HG02642 (cell line): ENCODE results near the gene CLDN1.

ENCODE experiments used
- ATAC-seq: cut with Tn5 transposase; IDR thresholded peaks from one replicate; pipeline ENCODE4 v1.9.1; 2021; ENCODE audit warnings: mild to moderate bottlenecking; ENCODE audit not compliant: unreplicated experiment, poor library complexity

CLDN1 gene, protein sequence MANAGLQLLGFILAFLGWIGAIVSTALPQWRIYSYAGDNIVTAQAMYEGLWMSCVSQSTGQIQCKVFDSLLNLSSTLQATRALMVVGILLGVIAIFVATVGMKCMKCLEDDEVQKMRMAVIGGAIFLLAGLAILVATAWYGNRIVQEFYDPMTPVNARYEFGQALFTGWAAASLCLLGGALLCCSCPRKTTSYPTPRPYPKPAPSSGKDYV

DNA sequence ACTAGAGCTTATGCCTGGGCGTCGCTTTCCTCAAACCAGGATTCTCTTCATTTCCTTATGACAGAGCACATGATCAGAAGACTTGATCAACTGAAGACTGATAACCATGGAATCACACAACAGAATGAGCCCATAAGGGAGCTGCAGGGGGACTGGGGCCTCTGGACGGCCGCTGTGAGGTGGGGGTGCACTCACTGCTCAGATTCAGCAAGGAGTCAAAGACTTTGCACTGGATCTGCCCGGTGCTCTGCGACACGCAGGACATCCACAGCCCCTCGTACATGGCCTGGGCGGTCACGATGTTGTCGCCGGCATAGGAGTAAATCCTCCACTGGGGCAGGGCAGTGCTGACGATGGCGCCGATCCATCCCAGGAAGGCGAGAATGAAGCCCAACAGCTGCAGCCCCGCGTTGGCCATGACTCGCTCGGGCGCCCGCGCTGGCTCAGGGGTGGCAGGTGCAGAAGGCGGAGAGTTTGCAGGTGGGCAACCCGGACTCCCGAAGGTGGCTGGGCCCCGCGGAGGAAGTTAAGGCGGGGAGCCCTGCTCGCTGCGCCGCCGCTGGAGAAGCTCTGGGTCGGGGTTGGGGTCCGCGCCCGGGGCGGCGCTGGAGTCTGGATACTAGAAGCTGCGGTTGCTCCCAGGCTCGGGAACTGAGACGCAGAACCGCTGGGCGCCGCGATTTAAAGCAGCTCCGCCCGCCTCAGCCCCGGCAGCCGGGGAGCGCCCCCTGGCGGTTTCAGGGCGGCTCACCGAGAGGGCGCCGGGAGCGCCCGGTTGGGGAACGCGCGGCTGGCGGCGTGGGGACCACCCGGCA lies at the start of gene CLDN1:
Gene CLDN1 (minus strand): TSS at position 658 of the 815 bp plus-strand sequence. CDS start 240 bp downstream, at position 418.
- ATAC-seq = peak; percentile 94

DNA sequence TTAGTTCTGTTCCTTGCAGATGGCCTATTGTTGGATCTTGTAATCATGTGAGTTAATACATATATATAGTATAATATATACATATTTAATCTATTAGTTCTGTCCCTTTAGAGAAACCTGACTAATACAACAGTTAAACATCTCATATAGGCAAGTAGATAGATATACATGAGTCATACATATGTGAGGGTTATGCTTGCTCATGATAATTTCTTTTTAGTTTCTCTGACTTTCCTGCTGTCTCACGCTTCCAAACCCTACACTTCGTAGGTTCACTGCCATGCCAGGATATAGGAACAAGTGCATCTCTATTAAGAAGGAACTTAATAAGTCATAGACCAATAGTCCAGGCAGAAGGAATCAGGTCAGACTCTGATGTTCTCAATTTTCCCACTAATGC lies 48.9 kb upstream of the CLDN1 start:
- ATAC-seq = no peak

DNA sequence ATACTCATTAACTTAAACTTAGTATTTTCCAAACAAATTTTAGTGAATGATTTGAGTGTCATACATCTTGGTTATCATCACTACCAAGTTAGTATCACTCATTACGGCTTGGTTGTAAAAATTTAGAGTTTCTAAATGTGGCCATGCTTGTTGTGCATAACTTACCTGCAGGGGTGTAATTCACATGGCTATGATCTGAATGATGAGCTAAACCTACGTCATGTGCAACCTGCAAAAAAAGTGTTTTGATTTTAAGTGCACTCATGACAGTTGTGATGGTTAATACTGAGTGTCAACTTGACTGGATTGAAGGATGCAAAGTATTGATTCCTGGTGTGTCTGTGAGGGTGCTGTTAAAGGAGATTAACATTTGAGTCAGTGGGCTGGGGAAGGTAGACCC lies 48.1 kb upstream of the CLDN1 start:
- ATAC-seq = no peak

DNA sequence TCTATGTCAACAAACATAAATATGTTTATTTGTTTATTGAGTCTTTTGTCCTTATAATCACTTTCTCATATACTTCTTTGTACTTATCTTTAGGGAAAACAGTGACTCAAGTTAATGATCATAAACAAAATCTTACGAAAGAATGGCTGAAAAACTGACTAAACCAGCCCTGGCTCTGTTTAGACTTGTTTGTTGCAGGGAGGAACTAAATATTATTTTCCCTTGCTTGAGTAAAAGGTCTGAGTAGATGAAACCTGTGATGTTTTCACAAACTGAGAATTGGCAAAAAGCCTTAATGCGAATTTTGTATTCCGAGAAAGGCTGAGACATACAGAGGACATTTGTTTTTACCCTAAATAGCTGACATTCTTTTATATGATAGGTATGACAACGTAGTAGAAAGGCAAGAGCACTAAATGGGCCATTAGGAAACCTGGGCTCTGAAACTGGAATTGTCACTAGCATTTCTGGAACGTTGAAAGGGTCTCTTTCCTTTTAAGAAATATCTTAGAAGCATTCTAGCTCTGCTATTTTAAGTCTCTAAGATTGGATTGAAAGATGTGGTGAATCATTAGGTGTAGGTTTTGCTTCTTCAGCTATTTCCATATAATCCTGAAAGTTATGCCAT lies 47.5 kb upstream of the CLDN1 start:
- ATAC-seq = no peak

DNA sequence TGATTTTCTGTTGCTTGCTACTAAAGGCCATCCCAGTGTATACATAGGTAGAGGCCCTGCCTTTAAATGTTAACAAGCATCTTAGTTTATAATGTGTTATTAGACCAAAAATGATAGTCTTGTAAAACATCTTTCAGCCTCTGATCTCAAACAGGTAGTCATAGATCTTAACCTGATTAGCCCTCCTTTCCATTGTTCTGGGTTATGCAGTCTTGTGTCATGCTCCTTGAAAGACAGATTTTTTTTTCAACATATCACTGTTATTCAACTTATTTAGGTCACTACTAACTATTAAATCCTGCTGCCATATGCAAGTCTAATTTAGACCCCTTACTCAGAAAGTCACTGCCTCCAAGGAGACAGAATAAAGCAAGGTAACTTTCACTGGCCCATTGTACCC lies 46.6 kb upstream of the CLDN1 start:
- ATAC-seq = no peak

DNA sequence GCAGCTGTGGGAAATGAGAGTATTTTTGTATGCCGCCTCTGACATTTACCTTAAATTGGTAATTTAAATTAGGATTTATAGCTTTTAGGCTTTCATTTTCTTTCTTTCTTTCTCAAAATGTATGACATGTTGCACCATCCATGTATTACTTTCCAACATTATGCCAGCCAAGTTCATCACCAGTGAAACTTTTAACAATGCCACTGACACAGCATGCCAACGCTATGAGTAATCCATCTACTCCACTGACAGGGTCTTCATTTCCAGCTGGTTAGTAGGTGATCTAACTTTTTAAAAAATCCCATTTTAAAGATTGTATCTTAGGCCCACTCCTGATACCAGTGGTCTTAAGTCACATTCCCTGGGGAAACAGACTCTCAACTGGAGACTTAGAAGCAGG lies 43.9 kb upstream of the CLDN1 start:
- ATAC-seq = no peak

DNA sequence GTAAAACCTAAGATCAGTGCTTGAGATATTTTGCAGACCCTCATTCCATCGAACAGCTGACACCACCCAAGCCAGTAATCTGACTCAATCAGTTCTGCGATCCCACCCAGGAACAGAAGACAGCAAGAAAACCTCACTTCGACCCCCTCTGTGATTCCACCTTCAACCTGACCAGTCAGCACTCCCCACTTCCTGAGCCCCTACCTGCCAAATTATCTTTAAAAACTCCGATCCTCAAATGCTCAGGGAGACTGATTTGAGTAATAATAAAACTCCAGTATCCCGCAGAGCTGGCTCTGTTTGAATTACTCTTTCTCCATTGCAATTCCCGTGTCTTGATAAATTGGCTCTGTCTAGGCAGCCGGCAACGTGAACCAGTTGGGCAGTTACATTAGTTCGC lies 40.0 kb upstream of the CLDN1 start:
- no peak for ATAC-seq

DNA sequence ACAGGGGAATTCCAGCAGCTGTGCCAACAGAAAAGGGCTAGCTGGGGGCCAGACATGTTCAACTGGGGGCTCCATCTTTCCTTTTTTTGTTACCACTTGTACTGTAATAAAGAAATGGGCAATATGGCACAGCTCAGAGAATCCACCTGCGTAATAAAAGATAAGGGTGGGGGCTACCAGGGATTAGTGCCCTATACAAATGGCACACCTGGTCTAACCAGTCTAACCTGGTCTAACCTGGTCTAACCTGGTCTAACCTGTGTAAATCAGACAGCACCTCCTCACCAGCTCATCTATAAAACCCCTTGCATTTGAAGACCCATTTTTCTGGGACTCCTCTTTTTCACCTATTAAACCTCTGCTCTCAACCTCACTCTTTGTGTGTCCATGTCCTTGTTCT lies 39.5 kb upstream of the CLDN1 start:
- no peak for ATAC-seq

DNA sequence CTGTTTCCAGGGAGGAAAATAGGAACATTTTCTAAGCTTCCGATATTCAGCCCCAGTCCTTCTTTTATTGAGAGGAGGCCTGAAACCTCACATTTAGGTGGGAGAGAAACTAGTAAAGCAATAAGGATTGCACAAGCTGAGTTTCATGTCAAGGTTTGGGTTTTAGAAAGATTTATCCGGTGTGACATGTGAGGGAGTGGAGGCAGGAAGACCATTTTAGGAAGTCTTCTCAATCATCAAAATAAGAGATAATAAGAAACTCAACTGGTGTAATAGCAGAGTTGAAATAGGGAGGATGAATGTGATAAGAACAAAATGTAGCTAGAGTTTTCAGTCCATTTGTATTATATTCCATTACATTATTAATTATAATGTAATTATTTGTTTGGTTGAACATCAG lies 38.0 kb upstream of the CLDN1 start:
- ATAC-seq = no peak

DNA sequence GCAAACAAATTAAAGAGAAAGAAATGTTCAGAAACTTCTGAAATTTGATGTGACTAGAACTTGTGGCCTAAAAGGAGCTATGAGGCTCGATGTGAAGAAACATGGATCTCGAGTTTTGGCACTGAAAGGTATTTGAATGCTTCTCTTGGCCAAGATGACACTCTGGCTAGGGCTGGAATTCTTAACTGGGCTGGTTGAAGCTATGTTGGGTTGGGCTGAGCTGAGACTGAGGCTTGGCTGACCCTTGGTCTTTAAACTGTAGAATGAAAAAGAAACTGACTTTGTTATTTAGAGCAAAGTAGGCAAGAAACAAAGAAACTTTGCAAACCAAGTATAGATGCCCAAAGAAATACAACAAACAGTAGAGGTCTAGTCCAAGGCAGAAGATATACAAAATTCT lies 37.6 kb upstream of the CLDN1 start:
- ATAC-seq = no peak

DNA sequence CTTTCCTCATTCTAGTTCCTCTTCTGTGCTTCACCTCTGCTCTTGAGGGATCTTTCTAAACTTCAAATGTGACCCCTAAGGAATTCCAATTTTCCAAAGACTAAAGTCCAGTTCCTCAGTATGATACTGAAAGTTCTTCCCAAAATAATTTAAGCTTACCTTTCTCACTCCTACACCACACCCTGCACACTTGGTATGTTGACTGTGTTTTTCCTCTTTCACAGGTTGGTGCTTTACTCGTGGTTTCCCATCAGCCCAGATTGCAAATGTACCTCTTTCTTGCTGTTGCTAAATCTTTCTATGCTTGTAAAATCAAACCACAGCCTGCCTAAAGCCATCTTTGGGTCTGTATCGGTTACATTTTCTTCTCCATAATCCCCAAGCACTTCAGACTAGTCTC lies 35.2 kb upstream of the CLDN1 start:
- ATAC-seq = no peak

DNA sequence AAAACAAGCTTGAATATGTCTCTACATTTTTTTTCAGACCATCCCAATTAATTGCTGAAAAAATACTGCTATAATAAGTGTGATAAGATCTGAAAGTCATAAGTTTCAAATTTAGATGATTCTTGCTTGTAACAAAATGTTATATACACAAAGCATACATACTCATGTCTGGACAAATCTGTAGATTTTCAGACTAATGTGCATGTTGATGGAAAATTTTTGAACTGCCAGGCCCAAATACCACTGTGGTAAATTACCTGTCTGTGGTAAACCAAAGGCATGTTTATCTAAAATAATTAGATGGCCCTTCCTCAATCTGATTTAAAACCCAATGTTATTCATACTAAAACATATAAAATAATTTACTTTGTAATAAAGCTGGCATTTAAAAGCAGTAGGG lies 34.0 kb upstream of the CLDN1 start:
- no peak for ATAC-seq

DNA sequence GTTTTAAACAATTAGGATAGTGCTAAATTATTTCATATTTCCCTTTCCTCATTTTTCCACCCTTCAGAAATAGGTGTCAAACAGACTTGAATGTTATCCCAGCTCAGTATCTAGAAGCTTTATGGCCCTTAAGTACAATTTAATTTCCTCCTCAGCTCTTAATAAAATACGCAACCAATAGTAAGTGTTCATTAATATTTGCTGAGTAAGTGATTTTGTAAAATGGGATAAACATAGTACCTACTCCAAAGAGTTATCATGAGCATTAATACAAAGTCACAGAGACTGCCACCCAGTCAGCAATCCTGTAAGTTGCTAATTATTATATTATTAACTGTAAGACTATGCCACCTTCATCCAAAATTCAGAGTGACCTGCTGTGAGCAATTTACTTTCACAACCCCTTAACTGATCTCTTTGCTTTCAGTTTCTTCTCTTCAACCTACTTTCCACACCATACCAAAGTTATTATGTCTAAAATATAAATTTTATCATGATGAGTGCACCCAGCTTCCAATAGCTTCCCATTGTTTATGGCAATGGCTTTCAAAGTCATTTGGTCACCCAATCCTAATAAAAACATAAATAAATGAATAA lies 30.7 kb upstream of the CLDN1 start:
- ATAC-seq = no peak

DNA sequence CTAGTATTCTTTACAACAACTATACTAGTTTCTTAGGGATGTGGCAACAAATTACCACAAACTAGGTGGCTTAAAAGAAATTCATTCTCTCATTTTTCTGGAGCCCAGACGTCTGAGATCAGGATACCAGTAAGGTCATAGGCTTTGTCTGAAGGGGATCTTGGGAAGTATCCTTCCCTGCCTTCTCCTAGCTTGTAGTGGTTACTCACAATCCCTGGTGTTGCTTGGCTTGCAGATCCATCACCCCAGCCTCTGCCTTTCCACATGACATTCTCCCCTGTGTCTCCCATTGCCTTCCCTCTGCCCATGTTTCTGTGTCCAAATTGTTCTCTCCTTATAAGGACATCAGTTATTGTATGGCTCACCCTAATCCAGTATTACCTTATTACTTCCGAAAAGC lies 24.3 kb upstream of the CLDN1 start:
- ATAC-seq = no peak

DNA sequence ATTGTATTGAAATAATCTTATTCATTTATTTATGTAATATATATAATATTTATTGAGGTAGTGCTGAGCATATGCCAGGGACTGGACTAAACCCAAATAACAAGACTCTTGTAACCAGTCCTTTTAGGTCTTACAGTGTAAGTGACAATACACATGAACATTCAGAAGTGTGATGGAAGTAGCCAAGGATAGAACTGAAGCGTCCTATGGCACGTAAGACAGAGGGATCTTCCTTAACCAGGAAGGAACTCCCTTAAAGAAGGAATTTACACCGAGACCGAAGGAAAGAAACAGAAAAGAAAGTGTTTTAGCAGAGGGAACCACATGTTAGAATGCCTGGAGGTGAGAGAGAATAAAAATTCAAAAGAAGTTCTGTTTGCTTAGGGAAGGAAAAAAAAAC lies 23.6 kb upstream of the CLDN1 start:
- ATAC-seq = no peak

DNA sequence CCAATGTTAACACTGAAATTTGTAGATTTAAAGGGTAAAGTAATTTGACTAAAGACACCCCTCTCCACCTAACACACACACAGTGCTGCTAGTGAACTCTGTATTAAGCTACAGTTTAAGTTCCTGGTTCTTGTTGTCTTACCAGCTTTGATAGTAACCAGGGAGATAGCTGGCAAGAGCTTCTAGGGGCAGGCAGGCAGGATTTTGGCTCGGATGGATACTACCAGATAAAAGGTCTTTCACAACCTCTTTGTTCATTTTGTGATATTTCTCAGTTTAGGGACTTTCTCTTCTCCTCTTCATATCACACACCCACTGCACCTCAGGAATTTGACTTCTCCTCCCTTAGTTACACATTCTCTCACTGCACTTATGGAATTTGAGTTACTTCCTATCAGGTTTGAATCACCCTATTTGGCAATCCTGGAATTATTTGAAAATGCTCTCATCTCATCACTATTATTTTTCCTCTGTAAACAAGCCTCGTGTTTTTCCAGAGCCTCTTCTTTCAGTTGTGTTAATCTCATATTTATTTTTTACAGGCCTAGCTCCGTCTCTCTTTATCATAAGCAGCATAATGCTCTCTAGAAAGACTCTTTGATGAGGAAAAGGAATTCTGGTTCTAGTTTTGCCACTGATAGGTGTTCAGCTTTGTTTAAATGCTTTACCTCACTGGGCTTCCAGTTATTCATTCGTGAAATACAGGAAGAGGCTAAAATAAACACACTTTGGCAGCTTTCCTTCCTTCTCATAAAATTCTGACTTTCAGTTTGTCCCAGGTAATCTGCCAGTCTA lies 23.0 kb upstream of the CLDN1 start:
- ATAC-seq = no peak

DNA sequence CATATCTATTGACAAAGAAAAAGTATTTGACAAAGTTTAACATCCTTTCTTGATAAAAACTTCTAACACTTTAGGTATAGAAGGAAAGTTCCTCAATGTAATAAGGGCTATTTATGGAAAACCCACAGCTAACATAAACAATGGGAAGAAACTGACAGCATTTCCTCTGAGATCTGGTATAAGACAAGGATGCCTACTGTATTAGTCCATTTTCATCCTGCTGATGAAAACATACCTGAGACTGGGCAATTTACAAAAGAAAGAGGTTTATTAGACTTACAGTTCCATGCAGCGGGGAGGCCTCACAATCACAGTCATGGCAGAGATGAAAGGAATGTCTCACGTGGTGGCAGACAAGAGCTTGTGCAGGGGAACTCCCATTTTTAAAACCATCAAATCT lies 17.8 kb upstream of the CLDN1 start:
- ATAC-seq = no peak

DNA sequence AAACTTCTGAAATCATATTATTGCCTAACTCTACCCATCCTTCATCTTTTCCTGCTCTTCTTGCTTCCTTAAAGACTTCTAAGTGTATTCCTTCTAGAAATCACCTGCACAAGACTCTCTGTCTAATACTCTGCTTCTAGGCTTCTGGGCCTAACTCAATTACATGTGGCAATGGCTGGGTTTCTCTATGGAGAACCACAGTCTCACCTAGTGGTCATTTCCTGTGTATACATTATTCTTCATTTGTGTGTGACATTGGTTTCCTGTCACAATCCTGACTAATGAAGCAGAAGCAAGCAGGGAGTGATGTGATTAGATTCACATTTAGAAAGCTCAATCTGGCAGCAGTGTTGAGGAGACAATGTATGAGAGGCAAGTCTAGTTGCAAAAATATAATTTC lies 16.9 kb upstream of the CLDN1 start:
- no peak for ATAC-seq

DNA sequence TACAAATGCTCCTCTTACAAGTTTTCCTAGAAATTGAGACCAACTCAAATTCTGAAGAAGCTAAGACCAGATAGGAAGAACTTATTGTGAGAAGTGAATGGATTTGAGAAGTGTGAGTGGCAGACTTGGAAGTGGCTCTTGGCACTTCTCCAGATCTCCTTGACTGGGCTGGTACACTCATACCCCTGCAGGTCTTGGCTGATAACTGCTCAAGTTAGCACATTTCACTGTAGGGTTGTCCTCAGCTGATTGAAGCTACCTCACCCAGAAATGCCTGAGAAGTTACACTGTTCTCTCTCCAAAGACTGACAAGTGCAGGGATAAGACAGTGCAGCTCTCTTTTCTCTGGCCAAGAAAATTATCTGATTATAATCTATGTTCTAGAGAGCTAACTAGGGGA lies 16.5 kb upstream of the CLDN1 start:
- no peak for ATAC-seq

DNA sequence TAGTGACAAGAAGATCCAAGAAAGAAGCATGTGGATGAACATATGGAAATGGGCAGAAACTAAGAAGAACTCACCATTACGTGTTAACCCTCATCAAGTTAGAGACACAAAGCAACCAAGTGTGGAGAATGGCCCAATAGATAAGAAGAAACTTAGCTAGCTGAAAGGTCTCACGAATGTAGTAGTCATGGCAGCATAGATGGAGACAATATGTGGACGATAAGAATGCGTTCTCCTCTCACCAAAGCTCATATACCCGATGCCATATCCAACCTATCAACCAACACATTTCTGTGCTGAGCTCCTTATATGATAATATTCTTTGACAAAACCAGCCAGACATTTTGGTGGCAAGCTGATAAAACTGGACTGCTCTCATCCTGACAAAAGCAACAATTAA lies 15.1 kb upstream of the CLDN1 start:
- ATAC-seq = no peak
